HEK293T (cell line): ENCODE data around the gene RUSC2.

Source experiments
- ELF4 ChIP-seq: fragments of 450-650 bp; IDR thresholded peaks from 2 replicates; pipeline ENCODE4 v1.6.1; 2017; ENCODE audit warnings: antibody characterized with exemption
- FOXA1 ChIP-seq: fragments of 450-650 bp; IDR thresholded peaks from 2 replicates; pipeline ENCODE4 v1.6.1; 2016; ENCODE audit warnings: mild to moderate bottlenecking
- SP1 ChIP-seq: fragments of 450-650 bp; IDR thresholded peaks from 2 replicates; pipeline ENCODE4 v1.6.1; 2017
- SUZ12 ChIP-seq: fragments of 450-650 bp; IDR thresholded peaks from 2 replicates; pipeline ENCODE4 v1.6.1; 2016; ENCODE audit warnings: mild to moderate bottlenecking
- TARDBP ChIP-seq: fragments of 450-650 bp; IDR thresholded peaks from 2 replicates; pipeline ENCODE4 v1.6.1; 2016
- TF ChIP-seq, protein P1 (sequence below): fragments of 450-650 bp; IDR thresholded peaks from 2 replicates; pipeline ENCODE4 v1.6.1; 2016

GRCh38 chr9:35446012-35446411 is 43.9 kb upstream of the RUSC2 start:
- TF ChIP-seq TARDBP (no peak), SUZ12 (no peak), FOXA1 (no peak), ELF4 (no peak), SP1 (no peak)
- TF ChIP-seq, protein P1, sequence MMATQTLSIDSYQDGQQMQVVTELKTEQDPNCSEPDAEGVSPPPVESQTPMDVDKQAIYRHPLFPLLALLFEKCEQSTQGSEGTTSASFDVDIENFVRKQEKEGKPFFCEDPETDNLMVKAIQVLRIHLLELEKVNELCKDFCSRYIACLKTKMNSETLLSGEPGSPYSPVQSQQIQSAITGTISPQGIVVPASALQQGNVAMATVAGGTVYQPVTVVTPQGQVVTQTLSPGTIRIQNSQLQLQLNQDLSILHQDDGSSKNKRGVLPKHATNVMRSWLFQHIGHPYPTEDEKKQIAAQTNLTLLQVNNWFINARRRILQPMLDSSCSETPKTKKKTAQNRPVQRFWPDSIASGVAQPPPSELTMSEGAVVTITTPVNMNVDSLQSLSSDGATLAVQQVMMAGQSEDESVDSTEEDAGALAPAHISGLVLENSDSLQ, result no peak
